GM23338 (cell line): ENCODE results near the gene ACTG1. TPM values are rescaled to one million over a fixed set of nuclear protein-coding genes. Genes with fewer than 3 reads are reported as not detected.

Source experiments
- ATAC-seq: fragments of 200-7000 bp; cut with Tn5 transposase; 3 replicates; pipeline ENCODE4 v1.9.1; 2020
- DNase-seq: peaks from one replicate; pipeline ENCODE4 v3.0.0-alpha.2; 2015; ENCODE audit warnings: low spot score
- H2AFZ ChIP-seq: fragments of 200-600 bp; sonication (generic); 2 replicates; pipeline ENCODE4 v1.8.0; 2016; ENCODE audit warnings: antibody characterized with exemption, mild to moderate bottlenecking, moderate library complexity
- H3F3A ChIP-seq: fragments of 200-600 bp; sonication (generic); replicated peaks from 2 replicates; pipeline ENCODE4 v1.8.0; 2017; ENCODE audit warnings: antibody characterized with exemption, mixed run types, low read depth
- H3K27ac ChIP-seq: fragments of 200-600 bp; sonication (generic); 2 replicates; pipeline ENCODE4 v1.6.1; 2016; ENCODE audit warnings: low read depth
- H3K27me3 ChIP-seq: fragments of 200-600 bp; sonication (generic); 2 replicates; pipeline ENCODE4 v1.8.0; 2016; ENCODE audit warnings: mild to moderate bottlenecking, mixed run types, moderate library complexity; ENCODE audit not compliant: insufficient read depth
- H3K36me3 ChIP-seq: fragments of 200-600 bp; sonication (generic); 2 replicates; pipeline ENCODE4 v1.8.0; 2016; ENCODE audit warnings: mild to moderate bottlenecking; ENCODE audit not compliant: insufficient read depth
- H3K4me1 ChIP-seq: fragments of 200-600 bp; sonication (generic); 2 replicates; pipeline ENCODE4 v1.8.0; 2016; ENCODE audit warnings: mild to moderate bottlenecking, moderate library complexity; ENCODE audit not compliant: insufficient read depth
- H3K4me2 ChIP-seq: fragments of 200-600 bp; sonication (generic); 2 replicates; pipeline ENCODE4 v1.7.1; 2017; ENCODE audit warnings: mixed run types
- H3K4me3 ChIP-seq: fragments of 200-600 bp; sonication (generic); 2 replicates; pipeline ENCODE4 v1.6.1; 2016; ENCODE audit warnings: mixed run types
- H3K79me2 ChIP-seq: fragments of 200-600 bp; sonication (generic); replicated peaks from 2 replicates; pipeline ENCODE4 v1.8.0; 2017; ENCODE audit warnings: mild to moderate bottlenecking; ENCODE audit not compliant: insufficient read depth
- H3K9me2 ChIP-seq: fragments of 200-600 bp; sonication (generic); 2 replicates; pipeline ENCODE4 v1.8.0; 2017; ENCODE audit not compliant: insufficient read depth
- H4K20me1 ChIP-seq: fragments of 200-600 bp; sonication (generic); replicated peaks from 2 replicates; pipeline ENCODE4 v1.8.0; 2017; ENCODE audit warnings: mild to moderate bottlenecking; ENCODE audit not compliant: insufficient read depth
- H3K27ac Mint-ChIP-seq: 2 replicates; pipeline ENCODE4 v1.8.0; 2020; ENCODE audit warnings: inconsistent platforms, mild to moderate bottlenecking, moderate library complexity, mixed read lengths
- H3K27me3 Mint-ChIP-seq: 3 replicates; pipeline ENCODE4 v1.8.0; 2022; ENCODE audit warnings: low read depth, mild to moderate bottlenecking, moderate library complexity, mixed read lengths, inconsistent platforms; ENCODE audit not compliant: insufficient read depth, poor library complexity
- H3K36me3 Mint-ChIP-seq: 3 replicates; pipeline ENCODE4 v1.8.0; 2021; ENCODE audit warnings: low read depth, mild to moderate bottlenecking, inconsistent platforms, moderate library complexity, mixed read lengths
- H3K4me1 Mint-ChIP-seq: 3 replicates; pipeline ENCODE4 v1.8.0; 2020; ENCODE audit warnings: mild to moderate bottlenecking, inconsistent platforms, mixed read lengths
- H3K4me3 Mint-ChIP-seq: 3 replicates; pipeline ENCODE4 v1.8.0; 2021; ENCODE audit warnings: moderate library complexity, mild to moderate bottlenecking, inconsistent platforms, mixed read lengths
- H3K9me3 Mint-ChIP-seq: 3 replicates; pipeline ENCODE4 v1.8.0; 2020; ENCODE audit warnings: moderate library complexity, mild to moderate bottlenecking, inconsistent platforms, mixed read lengths
- CREB1 ChIP-seq: fragments of 250-450 bp; sonication (Bioruptor Pico); IDR thresholded peaks from 2 replicates; pipeline ENCODE4 v1.5.0; 2020; ENCODE audit warnings: low read depth, mild to moderate bottlenecking, moderate library complexity
- CTCF ChIP-seq, 2 experiments: fragments of 200-600 bp in 1 of 2; sonication (generic) in 1 of 2; conservative IDR thresholded peaks; 2 replicates each; pipeline versions ENCODE4 v1.5.1 to v1.6.1; 2016 to 2017; ENCODE audit warnings: antibody characterized with exemption in 2 of 2, low read depth in 2 of 2, mild to moderate bottlenecking in 2 of 2, moderate library complexity in 1 of 2
- EZH2phosphoT487 ChIP-seq: fragments of 200-600 bp; sonication (generic); IDR thresholded peaks from one replicate; pipeline ENCODE4 v1.8.1; 2018; ENCODE audit warnings: antibody characterized with exemption; ENCODE audit not compliant: unreplicated experiment
- POLR2AphosphoS5 ChIP-seq: IDR thresholded peaks from 2 replicates; pipeline ENCODE4 v1.6.1; 2016; ENCODE audit warnings: antibody characterized with exemption, low read depth
- REST ChIP-seq: IDR thresholded peaks from one replicate; pipeline ENCODE4 v1.6.1; 2018; ENCODE audit warnings: antibody characterized with exemption; ENCODE audit not compliant: unreplicated experiment
- STAT1 ChIP-seq: IDR thresholded peaks from one replicate; pipeline ENCODE4 v1.6.1; 2016; ENCODE audit warnings: antibody characterized with exemption; ENCODE audit not compliant: unreplicated experiment
- polyA plus RNA-seq: library from polyadenylated mRNA; unstranded; fragments of >200 nt; fragmentation: Nextera tagmentation; extraction: Ambion mirVana; gene quantifications from 2 replicates; pipeline ENCODE4 v1.2.1, GENCODE V29; 2016
- total RNA-seq: library from RNA; depleted of rRNA; stranded (reverse); fragments of >200 nt; shearing (Covaris generic); gene quantifications from 2 replicates; pipeline ENCODE4 v1.2.3, GENCODE V29; 2014

Gene ACTG1
- total and polyA plus RNA-seq, 2 experiments from 2014 or later = 1,867 to 4,739 TPM

- H3K9me3 Mint-ChIP-seq = peaks cover 21% of the 10 kb centered on the region
- Histone ChIP-seq H3K36me3 (peaks cover 22% of the 10 kb centered on the region), H3K4me3 (peak overlapping the region; percentile 84), H3K79me2 (peaks cover 43% of the 10 kb centered on the region), H3K4me1 (peaks cover 21% of the 10 kb centered on the region), H2AFZ (no peak overlapping the region), H3K27ac (peak overlapping the region; percentile 88; the same call in 1 of the 2 replicates), H3K4me2 (peak overlapping the region; percentile 78), H4K20me1 (peaks cover 30% of the 10 kb centered on the region), H3K9me2 (no peaks in the 10 kb centered on the region), H3K27me3 (peaks cover 19% of the 10 kb centered on the region), H3F3A (peaks cover 43% of the 10 kb centered on the region)
- no peak for TF ChIP-seq EZH2phosphoT487
- peak; percentile 52 for TF ChIP-seq POLR2AphosphoS5
- DNase-seq (peak; percentile 84), ATAC-seq (peak; percentile 8)
- H3K4me1 Mint-ChIP-seq = peaks cover 22% of the 10 kb centered on the region
- H3K27ac Mint-ChIP-seq = peak overlapping the region; percentile 65; the same call in 1 of the 2 replicates
- peaks cover 24% of the 10 kb centered on the region for H3K36me3 Mint-ChIP-seq
- H3K27me3 Mint-ChIP-seq = peaks cover 58% of the 10 kb centered on the region
- peak overlapping the region; percentile 87 for H3K4me3 Mint-ChIP-seq
These were observed 2.3 kb upstream of the ACTG1 start for GRCh38 chr17:81514739-81515529.

- Histone ChIP-seq H3F3A (peaks cover 48% of the 10 kb centered on the region), H3K79me2 (peaks cover 49% of the 10 kb centered on the region), H3K36me3 (peaks cover 25% of the 10 kb centered on the region), H3K27me3 (peaks cover 15% of the 10 kb centered on the region), H3K9me2 (no peaks in the 10 kb centered on the region), H3K4me1 (peaks cover 23% of the 10 kb centered on the region), H3K4me3 (peak overlapping the region; percentile 84), H2AFZ (no peak overlapping the region), H3K27ac (peak overlapping the region; percentile 94), H4K20me1 (peaks cover 35% of the 10 kb centered on the region), H3K4me2 (peak overlapping the region; percentile 78)
- no peak for DNase-seq
- H3K4me3 Mint-ChIP-seq = peak overlapping the region; percentile 71
- ATAC-seq = no peak
- peaks cover 29% of the 10 kb centered on the region for H3K36me3 Mint-ChIP-seq
- TF ChIP-seq STAT1 = no peak
- H3K9me3 Mint-ChIP-seq = peaks cover 26% of the 10 kb centered on the region
- no peak overlapping the region for H3K27ac Mint-ChIP-seq
- peaks cover 60% of the 10 kb centered on the region for H3K27me3 Mint-ChIP-seq
- H3K4me1 Mint-ChIP-seq = peaks cover 27% of the 10 kb centered on the region
These were observed 1.8 kb upstream of the ACTG1 start for GRCh38 chr17:81514489-81514738.

- Mint-ChIP-seq H3K27me3 (peaks cover 65% of the 10 kb centered on the region), H3K9me3 (peaks cover 30% of the 10 kb centered on the region), H3K4me3 (peak overlapping the region; percentile 75), H3K27ac (peak overlapping the region; percentile 78; the same call in 1 of the 2 replicates), H3K36me3 (peaks cover 34% of the 10 kb centered on the region), H3K4me1 (peaks cover 32% of the 10 kb centered on the region)
- H3K79me2 ChIP-seq = peaks cover 53% of the 10 kb centered on the region
- no peak overlapping the region for H2AFZ ChIP-seq
- ATAC-seq (peak; percentile 9), DNase-seq (peak; percentile 84)
- peaks cover 11% of the 10 kb centered on the region for H3K27me3 ChIP-seq
- peak overlapping the region; percentile 94 for H3K27ac ChIP-seq
- no peaks in the 10 kb centered on the region for H3K9me2 ChIP-seq
- H3K4me1 ChIP-seq = peaks cover 23% of the 10 kb centered on the region
- TF ChIP-seq POLR2AphosphoS5 (peak; percentile 16; the same call in 1 of the 2 replicates), CTCF (conservative IDR thresholded peaks at IDR 0.05; ENCODE audit: low read depth in 2 of 2) (no peak; a peak in 1 of 4 replicates), REST (no peak), CREB1 (CRISPR knock-in tag) (no peak)
- H4K20me1 ChIP-seq = peaks cover 38% of the 10 kb centered on the region
- H3K36me3 ChIP-seq = peaks cover 30% of the 10 kb centered on the region
- peaks cover 53% of the 10 kb centered on the region for H3F3A ChIP-seq
- peak overlapping the region; percentile 78 for H3K4me2 ChIP-seq
- H3K4me3 ChIP-seq = peak overlapping the region; percentile 84
These were observed 1.3 kb upstream of the ACTG1 start for GRCh38 chr17:81513753-81514488.
